DMS114 treated with DMSO at 0.1 percent for 48 hours (cell line): ENCODE results near the gene SMIM44.

ENCODE experiments used
- DNase-seq: peaks from one replicate; lab custom pipeline; 2025; ENCODE audit not compliant: unreplicated experiment; lab: John Stamatoyannopoulos, UW

SMIM44 gene

GRCh38 chr19:3501780-3502179 is 18.5 kb upstream of the SMIM44 start:
- no peak for DNase-seq

GRCh38 chr19:3500429-3501101 is 17.3 kb upstream of the SMIM44 start, which contains the start of gene DOHH:
TSS of gene DOHH (minus strand) at chr19:3500674. CDS start at chr19:3496814, 3,860 bp downstream.
- peak; percentile 88 for DNase-seq

- DNase-seq, result no peak
Measured at GRCh38 chr19:3499738-3500428, 16.6 kb upstream of the SMIM44 start.

- no peak for DNase-seq
Measured at GRCh38 chr19:3497757-3498520, 14.7 kb upstream of the SMIM44 start.

- DNase-seq, result no peak
Measured at GRCh38 chr19:3496392-3497273, 13.4 kb upstream of the SMIM44 start.

GRCh38 chr19:3494559-3494958 is 11.3 kb upstream of the SMIM44 start:
- no peak for DNase-seq

- no peak for DNase-seq
Measured at GRCh38 chr19:3494051-3494450, 10.8 kb upstream of the SMIM44 start.

- no peak for DNase-seq
Measured at GRCh38 chr19:3493651-3494050, 10.4 kb upstream of the SMIM44 start.

- no peak for DNase-seq
Measured at GRCh38 chr19:3492919-3493318, 9.7 kb upstream of the SMIM44 start.

- no peak for DNase-seq
Measured at GRCh38 chr19:3492131-3492839, 9.0 kb upstream of the SMIM44 start.

GRCh38 chr19:3491396-3492119 is 8.3 kb upstream of the SMIM44 start:
- DNase-seq, result no peak

- no peak for DNase-seq
Measured at GRCh38 chr19:3482507-3483225, 575 bp downstream of the SMIM44 start.

GRCh38 chr19:3481241-3482090 is 1.8 kb downstream of the SMIM44 start:
- DNase-seq, result no peak

- no peak for DNase-seq
Measured at GRCh38 chr19:3480383-3481091, 2.7 kb downstream of the SMIM44 start, which contains the start of gene SMIM24. TSS of gene SMIM24 (minus strand) at chr19:3480525. CDS start at chr19:3480463, 62 bp downstream.

- DNase-seq, result no peak
Measured at GRCh38 chr19:3479834-3480215, 3.4 kb downstream of the SMIM44 start.

- no peak for DNase-seq
Measured at GRCh38 chr19:3479177-3479833, 3.9 kb downstream of the SMIM44 start.
